C4-2B (cell line): Measurements from ENCODE around the gene FRMD4A.

ENCODE experiments used
- H3K27ac ChIP-seq: fragments of 450-650 bp; 2 replicates; pipeline ENCODE4 v1.5.1; 2017
- ZFX ChIP-seq: fragments of 450-650 bp; IDR thresholded peaks from 2 replicates; pipeline ENCODE4 v1.6.1; 2017
- TF ChIP-seq, protein P1 (sequence below): fragments of 450-650 bp; conservative IDR thresholded peaks from 2 replicates; pipeline ENCODE4 v1.5.1; 2017; ENCODE audit warnings: mild to moderate bottlenecking

The FRMD4A gene

DNA sequence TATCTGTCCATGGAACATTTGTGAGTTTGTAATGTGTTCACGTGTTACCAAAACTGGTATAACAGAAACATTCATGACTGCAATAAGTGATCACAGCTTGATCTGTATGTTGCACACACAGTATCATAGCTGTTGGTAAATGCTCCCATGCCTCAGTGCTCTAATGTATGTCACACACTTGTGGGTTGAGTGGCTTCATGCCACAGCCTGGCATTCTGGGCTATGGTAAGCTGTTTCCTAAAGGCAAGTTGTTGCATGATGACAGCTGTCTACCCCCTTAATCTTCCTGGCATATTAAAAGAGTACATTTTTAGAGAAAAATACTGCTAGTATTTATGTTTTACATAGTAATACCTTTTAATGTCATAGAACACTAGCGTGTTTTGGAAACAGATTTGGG lies 708.8 kb downstream of the FRMD4A start:
- no peak for TF ChIP-seq ZFX
- TF ChIP-seq, protein P1, sequence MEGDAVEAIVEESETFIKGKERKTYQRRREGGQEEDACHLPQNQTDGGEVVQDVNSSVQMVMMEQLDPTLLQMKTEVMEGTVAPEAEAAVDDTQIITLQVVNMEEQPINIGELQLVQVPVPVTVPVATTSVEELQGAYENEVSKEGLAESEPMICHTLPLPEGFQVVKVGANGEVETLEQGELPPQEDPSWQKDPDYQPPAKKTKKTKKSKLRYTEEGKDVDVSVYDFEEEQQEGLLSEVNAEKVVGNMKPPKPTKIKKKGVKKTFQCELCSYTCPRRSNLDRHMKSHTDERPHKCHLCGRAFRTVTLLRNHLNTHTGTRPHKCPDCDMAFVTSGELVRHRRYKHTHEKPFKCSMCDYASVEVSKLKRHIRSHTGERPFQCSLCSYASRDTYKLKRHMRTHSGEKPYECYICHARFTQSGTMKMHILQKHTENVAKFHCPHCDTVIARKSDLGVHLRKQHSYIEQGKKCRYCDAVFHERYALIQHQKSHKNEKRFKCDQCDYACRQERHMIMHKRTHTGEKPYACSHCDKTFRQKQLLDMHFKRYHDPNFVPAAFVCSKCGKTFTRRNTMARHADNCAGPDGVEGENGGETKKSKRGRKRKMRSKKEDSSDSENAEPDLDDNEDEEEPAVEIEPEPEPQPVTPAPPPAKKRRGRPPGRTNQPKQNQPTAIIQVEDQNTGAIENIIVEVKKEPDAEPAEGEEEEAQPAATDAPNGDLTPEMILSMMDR: no peak
- no peak overlapping the region for H3K27ac ChIP-seq

DNA sequence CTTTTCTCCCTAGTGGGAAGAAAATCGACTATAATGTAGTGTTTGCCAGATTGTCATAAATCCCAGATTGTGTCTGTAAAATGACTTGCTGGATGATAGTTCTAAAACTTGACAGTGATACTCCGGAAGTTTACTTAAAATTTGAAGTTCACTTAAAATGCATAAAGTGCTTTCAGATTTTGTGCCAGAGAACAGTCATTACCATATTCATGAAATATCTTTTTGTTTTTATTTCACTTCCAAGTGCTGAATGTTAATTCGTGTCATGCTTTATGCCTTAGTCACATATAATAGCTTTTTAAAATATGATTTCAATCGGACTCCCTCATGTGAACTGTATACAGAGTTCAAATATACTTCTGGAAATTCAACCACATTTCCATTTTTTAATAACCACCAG lies 713.6 kb downstream of the FRMD4A start:
- TF ChIP-seq, protein P1: no peak
- TF ChIP-seq ZFX: no peak
- no peak overlapping the region for H3K27ac ChIP-seq

DNA sequence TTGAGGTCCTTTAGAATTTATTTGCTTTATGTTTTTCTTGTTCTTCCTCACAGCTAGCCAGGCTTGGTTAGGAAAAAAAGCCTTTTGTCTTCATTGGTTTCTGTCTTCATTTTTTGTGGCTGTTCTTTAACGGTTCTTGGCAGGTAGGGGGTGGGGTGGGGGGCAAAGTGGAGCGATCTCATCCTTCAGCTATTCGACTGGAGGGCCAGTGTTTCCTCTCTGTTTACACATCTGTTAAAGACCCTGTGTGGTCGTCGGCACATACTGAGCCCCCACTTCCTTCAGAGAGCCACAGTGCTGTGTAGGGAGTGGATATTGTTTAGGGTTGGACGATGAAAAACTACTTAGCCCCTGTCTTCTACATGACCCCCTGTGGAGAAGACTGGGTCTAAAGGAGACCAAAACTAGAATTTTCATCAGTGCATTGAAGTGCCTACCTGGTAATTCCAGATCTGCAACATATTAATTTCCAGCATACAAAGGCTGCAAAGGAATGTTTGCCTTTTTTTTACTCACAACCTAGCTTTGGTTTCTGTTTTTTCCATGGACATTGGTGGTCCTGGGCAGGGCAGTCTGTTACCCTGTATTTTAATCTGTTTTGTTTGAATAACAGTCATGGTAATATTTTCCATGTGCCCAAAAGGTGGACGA lies 714.9 kb downstream of the FRMD4A start:
- no peak overlapping the region for H3K27ac ChIP-seq
- TF ChIP-seq, protein P1: no peak
- no peak for TF ChIP-seq ZFX

DNA sequence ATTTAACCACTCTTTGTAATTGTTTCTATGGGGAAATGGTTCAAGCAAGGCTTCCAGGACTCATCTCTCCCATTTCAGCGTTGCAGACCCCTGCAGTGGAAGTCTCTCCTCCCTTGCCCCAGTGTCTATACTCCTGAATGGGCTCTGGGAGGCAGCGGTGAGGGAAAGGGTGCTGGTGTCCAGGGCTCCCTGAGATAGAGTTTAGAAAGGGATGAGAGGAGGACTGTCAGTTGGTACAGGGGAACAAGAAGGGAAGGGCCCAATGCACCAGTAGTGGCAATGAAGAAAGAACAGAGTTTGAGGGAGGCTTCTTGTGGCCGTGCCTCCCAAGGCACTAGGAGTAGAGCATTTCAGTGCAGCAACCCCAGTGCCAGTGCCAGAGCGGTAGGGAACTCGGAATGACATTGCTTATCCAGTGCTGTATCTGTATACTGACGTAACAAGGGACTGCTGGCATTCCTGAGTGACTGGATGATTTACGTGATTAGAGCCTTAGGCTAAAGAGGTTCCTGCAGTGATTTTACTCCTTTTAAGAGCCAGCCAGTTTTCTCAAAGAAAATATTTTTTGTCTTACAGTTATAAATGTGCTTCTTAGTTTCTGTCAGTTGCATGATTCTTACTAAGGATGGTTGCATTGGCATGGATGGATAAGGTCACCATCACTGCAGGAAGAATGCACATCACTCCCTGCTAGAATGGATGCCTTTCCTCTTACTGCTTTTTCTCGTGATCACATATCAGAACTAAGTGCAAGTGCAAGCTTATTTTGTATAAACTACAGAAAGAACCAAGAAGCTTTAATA lies 716.0 kb downstream of the FRMD4A start:
- H3K27ac ChIP-seq: no peak overlapping the region
- TF ChIP-seq ZFX: no peak
- TF ChIP-seq, protein P1: no peak

DNA sequence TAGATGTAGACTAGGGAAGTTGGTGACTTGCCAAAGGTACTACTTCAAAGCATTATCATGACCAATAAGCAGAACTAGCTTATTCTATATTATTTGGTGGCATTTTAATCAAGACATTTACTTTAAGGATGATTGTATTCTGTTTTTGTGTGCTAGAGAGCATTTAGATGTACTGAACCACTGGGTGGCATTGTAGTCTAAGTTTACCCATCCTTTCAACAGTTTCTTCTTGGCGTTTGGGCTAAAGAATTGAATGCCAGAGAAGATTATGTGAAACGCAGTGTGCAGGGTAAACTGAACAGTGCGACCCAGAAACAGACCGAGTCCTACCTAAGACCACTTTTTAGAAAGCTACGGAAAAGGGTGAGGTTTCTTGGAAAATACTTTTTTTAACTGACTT lies 717.2 kb downstream of the FRMD4A start:
- TF ChIP-seq, protein P1: peak; percentile 37
- no peak for TF ChIP-seq ZFX
- H3K27ac ChIP-seq: no peak overlapping the region

DNA sequence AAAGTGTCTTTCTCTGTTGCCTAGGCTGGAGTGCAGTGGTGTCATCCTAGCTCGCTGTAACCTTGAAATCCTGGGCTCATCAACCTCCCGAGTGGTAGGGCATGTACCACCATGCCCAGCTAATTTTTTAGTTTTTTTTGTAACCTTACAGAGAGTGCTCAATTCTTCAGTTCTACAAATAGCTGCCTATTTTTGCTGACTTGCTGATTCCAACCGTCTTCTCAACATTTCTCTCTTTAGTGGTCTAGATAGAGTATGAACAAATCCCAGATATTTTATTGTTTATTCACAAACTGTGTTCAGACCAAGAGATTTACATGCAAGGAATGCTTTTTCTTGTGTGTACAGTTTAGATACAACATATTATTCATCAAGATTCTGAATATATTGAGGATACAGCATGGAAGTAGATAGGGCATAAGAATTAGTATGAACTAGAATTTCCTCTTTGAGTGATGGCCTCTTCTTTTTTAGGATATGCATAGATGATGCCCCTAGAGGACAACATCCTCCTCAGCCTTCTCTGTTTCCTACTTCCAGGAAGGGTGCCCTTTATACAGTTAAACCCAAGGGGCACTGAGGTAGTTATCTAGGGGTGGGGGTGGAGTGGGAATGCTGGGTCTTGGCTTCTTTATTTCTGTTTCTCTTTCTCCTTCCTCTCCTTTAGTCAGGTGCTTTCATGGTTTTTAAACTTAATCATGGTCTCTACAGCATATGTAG lies 717.9 kb downstream of the FRMD4A start:
- H3K27ac ChIP-seq: no peak overlapping the region
- TF ChIP-seq, protein P1: no peak
- TF ChIP-seq ZFX: no peak
